Ovary (tissue), 3 donors: ENCODE measurements around the gene RNF214.

Experiments used
- POLR2A ChIP-seq: fragments of 450-650 bp; IDR thresholded peaks from one replicate; pipeline ENCODE4 v1.6.1; 2017; ENCODE audit warnings: antibody characterized with exemption, mild to moderate bottlenecking, moderate library complexity
- TF ChIP-seq, protein P1 (sequence below), 3 donors: fragments of 450-650 bp in 2 of 3; fragments of 200-600 bp in 1 of 3; IDR thresholded peaks; one replicate each; pipeline versions ENCODE4 v1.5.1 to v1.8.0; 2016 to 2022; ENCODE audit warnings: antibody characterized with exemption in 3 of 3, mild to moderate bottlenecking in 1 of 3
- donor health status: DM: no; HTN: no; CAD: no.

DNA sequence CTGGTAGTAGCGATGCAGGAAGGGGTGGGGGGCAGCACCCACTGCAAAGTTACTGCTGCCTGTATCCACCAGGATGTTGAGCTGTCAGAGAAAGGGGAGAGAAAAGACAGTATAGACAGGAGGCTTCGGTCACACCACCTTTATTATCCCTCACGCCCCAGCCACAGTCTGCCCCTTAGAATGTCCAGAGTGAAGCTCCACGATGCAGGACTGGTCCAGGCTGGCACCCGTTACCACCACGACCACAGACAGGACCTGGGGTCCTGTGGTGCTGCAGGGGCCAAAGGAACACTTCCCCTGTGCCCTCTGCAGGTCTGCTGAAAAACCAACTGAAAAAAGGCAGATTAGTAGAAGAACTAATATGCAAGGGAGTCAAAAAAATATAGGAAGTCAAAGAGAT is 64.4 kb downstream of the RNF214 start:
- no peak for TF ChIP-seq POLR2A
- TF ChIP-seq, protein P1, sequence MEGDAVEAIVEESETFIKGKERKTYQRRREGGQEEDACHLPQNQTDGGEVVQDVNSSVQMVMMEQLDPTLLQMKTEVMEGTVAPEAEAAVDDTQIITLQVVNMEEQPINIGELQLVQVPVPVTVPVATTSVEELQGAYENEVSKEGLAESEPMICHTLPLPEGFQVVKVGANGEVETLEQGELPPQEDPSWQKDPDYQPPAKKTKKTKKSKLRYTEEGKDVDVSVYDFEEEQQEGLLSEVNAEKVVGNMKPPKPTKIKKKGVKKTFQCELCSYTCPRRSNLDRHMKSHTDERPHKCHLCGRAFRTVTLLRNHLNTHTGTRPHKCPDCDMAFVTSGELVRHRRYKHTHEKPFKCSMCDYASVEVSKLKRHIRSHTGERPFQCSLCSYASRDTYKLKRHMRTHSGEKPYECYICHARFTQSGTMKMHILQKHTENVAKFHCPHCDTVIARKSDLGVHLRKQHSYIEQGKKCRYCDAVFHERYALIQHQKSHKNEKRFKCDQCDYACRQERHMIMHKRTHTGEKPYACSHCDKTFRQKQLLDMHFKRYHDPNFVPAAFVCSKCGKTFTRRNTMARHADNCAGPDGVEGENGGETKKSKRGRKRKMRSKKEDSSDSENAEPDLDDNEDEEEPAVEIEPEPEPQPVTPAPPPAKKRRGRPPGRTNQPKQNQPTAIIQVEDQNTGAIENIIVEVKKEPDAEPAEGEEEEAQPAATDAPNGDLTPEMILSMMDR (IDR thresholded peaks at IDR 0.05): no peak
